Stimulated activated CD8-positive, alpha-beta memory T cell treated with anti-CD3 and anti-CD28 coated beads, Interleukin-7, amount 100 ng/mL, for 1 hour (primary cell): Measurements from ENCODE around the gene EYS.

Experiments
- DNase-seq, 2 donors: peaks; one replicate each; pipeline ENCODE4 v3.0.0-alpha.2; 2020; ENCODE audit warnings: low read depth in 2 of 2

EYS gene

DNA sequence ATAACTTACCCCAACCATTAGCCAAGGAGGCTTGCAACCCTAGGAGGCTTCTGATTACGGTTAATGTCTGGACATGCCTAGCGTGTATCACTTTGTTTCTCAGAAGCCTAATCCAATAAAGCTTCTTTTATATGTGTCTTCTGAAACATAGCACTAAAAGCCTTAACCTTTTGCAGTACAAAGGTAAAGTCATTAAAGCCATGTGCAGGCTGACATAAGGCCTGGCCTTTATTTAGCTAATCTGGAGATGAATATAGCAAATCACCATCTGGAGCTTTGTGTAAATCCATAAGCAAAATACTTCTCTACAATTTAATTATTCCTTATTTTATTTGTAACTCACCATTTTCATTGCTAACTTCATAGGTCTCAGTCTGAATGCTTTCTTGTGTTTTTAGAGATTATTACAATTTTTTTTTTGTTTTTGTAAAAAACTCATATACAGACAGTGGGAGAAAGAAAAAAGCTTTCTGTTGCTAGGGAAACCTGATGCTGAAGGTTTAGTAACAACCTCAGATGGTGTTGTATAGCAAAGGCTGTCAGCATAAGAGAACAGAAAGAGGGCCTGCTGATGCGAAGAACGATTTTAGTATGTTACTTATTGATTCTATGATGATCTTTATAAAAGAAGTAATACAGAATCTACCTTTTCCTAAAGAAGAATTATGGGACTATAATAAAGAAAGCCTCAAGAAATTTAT, at the start of gene EYS:
EYS (minus strand) TSS at position 101 of the 701 bp plus-strand sequence. CDS start 211,816 bp downstream, outside the sequence.
- no peak for DNase-seq

DNA sequence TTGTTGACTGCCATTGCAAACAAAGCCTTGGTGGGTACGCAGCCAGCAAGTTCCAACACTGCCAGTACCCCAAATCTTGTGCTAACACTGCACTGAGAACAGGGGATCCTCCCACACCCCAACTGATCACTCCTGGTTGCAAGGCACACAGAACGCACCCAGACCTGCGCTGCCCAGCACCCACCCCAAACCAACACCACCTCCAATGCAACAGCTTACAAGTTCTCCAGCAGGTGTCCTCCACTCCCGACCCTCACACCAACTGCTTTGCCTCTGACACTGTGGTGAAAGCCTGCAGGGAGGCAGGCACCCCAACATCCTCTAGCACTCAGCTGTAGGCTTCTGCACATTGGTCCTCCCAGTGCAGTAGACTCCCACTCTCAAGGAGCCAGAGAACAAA, 39.3 kb upstream of the EYS start:
- no peak for DNase-seq

DNA sequence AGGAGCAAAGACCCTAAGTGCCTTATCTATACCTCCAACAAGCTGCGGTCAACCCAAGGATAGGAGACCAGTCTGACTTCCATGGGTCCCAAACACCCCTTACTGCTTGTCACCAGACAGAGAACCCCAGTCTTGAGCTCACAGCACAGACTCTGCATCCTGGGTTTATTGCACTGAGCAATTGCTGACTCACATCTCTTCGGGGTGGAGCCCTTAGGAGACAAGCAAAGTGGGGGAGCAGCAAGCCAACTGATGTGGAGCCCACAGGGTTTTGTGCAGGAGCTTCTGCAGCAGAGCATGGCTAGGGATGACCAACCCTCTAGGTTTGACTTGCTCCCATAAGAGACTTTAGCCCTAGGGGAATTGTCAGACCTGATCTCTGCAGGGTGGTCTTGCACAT, 38.6 kb upstream of the EYS start:
- DNase-seq = no peak

DNA sequence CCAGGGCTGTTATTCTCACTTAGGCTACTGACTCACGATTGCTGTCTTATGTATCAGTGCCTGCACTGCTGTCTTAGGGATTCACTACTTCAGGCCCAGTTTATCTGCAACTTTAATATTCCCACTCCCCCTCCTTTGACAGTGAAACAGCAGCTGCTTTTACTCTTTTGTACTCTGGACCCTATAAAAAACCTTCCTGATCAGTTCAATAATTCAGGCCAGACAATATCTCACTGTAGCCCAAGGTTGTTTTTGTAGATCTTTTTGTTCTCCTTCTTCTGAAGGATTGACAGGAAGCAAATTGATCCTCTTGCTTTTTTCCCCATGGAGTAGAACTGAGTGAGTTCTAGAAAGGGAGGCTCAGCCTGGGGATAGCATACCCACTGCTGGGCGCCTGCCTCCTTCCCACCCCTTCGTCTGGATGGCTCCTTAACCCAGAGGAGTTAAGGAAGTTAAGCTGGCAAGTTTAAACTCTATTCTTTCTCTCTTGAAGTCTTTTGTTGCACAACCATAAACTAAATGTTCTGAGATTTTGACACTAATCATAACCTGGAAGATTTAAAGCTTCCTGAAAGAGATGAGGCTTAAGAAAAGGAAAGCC, 22.0 kb upstream of the EYS start:
- no peak for DNase-seq

DNA sequence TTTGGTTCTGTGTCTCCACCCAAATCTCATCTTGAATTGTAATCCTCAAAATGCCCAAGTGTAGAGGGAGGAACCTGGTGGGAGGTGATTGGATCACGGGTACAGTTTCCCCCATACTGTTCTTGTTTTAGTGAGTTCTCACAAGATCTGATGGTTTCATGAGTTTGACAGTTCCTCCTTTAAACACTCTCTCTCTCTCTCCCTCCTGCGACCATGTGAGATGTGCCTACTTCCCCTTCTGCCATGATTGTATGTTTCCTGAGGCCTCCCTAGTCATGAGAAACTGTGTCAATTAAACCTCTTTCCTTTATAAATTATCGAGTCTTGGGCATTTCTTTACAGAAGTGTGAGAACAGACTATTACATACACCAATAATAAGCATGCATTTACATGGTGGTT, 12.1 kb upstream of the EYS start:
- DNase-seq = no peak

DNA sequence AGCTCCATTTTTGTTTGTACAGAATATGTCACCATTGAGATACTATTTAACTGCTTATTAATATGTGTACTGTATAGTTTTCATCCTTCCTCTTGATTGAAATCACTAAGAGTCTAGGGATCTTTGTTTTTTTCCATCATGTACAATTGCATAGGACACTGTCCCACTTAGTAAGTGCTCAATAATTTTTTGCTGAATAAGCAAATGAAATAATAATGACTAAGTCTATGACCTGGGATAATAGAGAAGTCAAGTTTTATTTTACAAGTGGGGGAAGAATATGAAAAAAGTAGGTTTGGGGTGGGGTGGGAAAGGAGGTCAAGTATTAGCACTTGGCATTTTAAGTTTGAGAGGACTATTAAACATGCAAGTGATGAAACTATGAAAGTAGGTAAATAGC, 4.5 kb upstream of the EYS start:
- DNase-seq = no peak

DNA sequence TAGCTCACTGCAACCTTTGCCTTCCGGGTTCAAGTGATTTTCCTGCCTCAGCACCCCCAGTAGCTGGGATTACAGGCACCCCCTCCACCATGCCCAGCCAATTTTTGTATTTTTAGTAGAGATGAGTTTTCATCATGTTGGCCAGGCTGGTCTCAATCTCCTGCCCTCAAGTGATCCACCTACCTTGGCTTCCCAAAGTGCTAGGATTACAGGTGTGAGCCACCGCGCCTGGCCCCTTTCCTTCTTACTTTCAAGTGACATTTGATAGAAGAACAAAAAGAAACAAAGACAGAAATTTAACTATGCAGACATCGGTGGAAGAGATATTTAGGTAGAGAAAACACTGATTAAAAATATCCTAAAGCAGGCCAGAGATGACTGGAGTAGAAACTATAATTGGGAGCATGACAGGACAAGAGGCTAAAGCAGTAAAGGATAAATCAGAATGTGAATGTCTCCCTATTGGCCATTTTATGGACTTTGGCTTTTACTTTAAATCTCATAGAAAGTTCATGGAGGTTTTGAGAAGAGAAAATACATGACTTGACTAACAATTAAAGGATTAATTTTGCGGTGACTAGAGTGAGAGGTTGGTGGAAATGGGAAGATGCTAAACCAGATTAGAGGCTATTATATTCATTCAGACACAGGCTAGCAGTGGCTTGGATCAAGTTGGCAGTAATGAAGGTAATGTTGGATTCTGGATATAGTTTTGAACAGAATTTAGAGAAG, 2.2 kb upstream of the EYS start:
- no peak for DNase-seq

DNA sequence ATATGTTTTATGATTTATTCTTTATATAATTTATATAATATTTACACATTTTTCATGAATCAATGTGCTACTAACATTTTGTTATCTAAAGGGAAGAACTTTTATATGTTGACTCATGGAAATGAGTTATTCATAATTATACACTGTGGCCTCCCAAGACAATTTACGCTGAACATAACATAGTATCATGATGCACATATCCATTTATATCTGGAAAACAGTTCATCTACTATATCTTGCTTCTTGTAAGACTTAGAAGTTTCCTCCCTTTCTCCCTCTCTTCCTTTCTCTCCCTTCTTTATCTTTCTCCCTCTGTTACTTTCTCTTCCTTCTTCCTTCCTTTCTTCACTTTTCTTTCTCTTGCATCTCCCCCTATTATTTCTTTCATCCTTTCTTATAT, 1.1 kb upstream of the EYS start:
- DNase-seq = no peak

DNA sequence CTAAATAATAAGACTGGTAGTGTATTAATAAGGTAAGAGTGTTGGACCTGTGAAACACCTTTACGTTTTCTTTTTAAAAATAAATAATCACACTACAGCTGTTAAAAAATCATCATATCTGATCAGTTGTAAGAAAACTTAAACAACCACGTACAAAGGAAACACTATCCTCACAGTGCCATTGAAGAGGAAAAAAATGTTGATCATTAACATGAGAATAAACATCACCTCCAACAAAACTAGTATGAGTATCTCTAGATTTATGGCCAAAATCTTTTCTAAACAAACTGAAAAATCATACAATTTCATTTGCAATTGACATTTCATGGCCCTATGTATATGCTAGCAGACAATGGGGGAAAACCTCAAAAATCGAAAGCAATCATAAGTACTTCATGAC, 590 bp downstream of the EYS start:
- no peak for DNase-seq

DNA sequence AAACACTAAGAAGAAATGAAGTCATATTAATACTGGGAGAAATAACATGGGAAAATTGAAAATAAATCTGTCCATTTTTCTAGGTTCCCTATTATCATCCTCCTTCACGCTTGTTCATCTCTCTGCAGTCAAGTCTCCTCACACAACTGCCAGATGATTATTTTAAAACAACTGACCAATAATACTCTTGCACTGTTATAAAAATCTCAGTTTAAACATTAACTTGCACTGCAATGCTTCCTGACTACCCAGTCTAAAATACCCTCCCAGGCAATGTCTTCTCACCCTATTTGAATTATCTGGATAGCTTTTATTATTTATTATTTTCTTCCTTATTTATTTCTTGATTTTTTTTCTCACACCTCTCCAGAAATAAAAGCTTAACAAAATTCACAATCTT, 5.7 kb downstream of the EYS start:
- no peak for DNase-seq

DNA sequence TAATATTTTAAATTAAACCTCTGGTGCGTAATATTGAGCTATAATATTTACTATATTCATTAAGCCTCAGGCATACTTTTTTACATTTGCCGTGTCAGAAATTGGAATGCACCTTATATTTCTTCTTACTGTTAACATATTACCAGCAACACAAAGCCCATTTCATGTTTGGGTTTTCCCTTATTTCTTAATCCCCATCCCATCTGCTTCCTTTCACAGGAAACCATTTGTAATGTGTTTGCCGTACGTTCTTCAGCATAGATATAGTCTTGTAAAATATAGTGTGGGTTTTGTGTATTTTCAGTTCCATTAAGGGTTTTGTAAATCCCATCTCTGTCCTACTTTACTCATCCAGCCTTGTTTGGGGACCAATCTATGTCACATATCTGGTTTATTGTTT, 6.5 kb downstream of the EYS start:
- no peak for DNase-seq

DNA sequence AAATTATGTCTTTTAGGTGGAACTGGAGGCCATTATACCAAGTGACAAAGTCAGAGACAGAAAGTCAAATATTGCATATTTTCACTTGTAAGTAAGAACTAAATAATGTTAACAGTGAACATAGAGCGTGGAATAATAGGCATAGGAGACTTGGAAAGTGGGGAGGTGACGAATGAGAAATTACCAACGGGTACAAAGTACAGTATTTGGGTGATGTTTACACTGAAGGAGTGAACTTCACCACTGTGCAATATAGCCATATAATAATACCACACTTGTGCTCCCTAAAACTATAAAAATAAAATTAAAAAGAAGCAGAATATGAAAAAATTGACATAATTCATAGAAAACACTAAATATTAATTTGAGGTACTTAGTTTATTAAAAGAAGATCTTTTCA, 14.9 kb downstream of the EYS start:
- DNase-seq = no peak

DNA sequence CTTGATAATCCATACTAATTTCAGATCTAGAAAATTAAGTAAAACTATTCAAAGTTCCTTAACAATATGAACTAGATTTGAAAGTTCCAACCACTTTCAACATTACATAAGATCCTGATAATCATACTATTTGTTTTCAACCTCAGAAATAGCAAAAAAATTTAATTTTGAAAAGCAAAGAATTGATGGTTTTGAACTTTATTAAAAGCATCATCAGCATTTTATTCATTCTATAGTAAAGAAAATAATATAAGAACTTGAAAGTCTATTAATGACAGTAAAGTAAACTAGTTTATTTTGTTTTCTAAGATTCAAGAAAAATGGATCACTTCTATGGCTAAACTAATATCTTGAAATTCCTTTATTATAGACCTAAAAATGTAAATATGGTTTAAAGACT, 26.8 kb downstream of the EYS start:
- DNase-seq = no peak

DNA sequence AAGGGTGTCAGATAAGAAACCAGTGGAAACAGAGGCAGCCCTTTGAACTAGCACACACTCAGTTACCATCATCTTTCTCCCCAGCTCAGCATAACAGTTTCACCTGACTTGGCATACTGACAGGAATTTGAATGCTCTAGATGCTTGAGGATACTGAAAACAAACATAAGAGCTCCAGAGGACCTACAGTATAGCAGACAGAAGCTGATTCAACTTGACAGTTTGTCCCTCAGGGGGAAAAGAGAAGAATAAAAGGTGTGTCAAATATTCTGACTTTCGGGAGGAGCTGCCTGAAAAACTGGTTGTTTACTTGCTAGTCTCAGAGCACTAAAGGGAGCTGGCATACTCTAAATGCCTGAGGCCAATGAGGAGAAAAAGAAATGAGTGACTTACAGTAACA, 35.1 kb downstream of the EYS start:
- DNase-seq = no peak

DNA sequence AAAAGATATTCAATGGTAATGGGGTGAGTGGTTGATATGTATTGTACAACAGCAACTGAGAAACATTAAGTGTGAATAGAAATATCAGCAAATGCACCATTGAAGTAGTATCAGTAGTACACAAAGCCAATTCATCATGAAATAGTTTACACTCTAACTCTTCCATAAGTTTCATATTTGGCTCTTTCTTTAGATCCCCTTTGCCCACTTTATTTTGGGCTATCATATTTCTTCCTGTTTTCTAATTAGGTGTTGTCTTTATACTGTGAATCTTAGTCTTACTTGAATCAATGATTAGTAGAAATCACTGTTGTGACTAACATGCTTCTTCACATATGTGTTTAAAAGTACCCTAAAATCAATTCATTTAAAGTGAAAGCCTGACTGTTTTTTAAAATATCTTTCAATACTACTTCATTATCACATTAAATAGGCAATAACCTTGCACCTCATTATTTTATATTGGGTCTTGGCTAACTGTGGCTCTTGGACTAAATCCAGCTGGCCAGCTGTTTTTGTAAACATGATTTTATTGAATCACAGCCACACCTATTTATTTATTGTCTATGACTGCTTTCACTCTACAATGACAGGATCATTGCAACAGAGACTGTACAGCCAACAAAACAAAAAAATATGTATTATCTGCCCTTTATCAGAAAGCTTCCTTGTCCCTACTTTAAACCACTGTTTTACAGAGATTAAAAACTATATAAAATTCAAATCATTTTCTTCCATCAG, 38.9 kb downstream of the EYS start:
- DNase-seq = no peak

DNA sequence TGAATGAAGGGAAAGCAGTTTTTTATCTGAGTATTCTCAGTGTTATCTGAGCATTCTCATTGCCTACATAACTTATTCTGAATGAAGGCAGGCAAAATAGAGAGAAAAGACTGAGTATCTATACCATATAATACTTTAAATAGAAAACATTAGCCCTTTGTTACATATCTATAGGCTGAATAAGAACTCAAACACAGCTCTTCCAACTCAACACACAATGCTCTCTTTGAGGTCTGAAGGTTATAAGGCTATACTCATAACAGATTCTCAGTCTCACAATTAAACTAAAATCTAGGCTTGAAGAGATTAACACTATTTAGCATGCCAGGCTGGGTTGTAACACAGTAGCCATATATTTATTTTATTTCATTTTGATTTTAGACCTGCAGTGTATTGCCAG, 56.9 kb downstream of the EYS start:
- no peak for DNase-seq

DNA sequence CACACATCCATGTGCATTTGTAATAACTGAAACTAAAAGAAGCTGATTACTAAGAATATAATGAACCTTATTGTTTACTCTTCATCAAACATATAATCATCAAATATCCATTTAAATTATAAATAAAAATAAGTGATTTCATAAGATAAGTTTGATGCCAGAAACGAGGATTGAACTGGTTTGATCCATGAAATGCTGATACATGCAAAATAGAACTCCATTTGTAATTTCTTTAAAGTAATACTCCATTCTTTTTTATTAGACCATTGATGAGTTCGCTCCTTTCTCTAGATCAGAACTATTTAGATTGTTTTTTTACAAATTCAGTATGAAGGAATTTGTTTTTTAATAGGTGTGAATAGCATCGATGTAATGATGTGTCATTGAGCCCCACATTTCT, 57.6 kb downstream of the EYS start:
- DNase-seq = no peak

DNA sequence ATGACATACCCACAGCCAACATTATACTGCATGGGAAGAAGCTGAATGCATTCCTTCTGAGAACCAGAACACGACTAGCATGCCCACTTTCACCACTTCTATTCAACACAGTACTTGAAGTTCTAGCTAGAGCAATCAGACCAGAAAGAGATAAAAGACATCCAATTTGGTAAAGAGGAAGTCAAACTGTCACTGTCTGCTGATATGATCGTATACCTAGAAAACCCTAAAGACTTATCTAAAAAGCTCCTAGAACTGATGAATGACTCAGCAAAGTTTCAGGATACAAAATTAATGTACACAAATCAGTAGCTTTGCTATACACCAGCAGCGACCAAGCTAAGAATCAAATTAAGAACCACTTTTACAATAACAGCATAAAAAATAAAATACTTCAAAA, 60.5 kb downstream of the EYS start:
- no peak for DNase-seq

DNA sequence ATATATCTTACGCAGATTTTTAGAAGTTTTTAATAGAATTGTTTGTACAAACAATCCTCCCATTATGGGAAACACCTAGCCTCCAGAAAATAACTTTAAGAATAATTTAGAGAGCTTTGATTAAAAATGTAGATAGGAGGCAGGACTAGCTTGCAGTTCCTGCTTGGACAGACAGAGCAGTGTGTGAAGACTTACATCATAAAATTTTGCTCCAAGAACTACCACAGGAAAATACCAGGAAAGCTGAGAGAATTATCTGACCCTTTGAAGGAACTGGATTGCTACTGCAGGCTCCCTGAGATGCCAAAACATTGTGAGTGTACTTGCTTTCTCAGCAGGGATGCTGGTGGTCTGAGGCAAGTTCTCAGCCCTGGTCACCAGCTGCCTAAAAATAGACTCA, 64.2 kb downstream of the EYS start:
- no peak for DNase-seq

DNA sequence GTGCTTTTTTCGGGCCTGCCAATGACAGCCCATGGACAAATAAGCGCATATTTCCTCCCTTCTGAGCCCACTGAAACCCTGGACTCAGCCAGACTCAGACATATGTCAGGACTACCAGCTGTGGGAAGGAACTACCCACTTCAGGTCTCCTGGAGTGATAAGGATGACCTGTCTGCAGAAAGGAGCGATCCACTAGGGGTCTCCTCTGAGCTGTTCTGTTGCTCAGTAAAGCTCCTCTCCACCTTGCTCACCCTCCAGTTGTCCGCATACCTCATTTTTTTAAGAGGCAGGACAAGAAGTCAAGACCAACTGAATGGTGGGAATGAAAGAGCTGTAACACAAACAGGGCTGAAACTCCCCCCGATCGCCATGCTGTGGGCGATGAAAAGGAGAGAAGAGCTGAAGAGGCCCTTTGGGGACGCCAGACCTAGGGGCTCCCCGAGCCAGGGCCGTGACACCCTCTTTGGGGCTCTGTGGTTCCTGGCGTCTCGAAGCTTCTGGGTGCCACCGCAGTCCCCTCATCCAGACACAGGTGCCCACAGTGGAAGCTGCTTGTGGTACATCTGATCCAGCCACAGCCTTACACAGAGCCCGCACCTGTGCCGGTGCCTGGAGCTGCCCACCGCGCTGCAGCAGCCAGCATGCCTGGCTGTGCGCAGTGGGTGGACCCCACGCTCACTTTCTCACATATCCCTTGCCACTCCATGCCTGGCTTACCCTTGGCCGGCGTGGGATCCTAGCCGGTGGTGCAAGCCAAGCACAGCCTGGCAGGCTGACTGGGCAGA, 68.8 kb downstream of the EYS start:
- DNase-seq = no peak

DNA sequence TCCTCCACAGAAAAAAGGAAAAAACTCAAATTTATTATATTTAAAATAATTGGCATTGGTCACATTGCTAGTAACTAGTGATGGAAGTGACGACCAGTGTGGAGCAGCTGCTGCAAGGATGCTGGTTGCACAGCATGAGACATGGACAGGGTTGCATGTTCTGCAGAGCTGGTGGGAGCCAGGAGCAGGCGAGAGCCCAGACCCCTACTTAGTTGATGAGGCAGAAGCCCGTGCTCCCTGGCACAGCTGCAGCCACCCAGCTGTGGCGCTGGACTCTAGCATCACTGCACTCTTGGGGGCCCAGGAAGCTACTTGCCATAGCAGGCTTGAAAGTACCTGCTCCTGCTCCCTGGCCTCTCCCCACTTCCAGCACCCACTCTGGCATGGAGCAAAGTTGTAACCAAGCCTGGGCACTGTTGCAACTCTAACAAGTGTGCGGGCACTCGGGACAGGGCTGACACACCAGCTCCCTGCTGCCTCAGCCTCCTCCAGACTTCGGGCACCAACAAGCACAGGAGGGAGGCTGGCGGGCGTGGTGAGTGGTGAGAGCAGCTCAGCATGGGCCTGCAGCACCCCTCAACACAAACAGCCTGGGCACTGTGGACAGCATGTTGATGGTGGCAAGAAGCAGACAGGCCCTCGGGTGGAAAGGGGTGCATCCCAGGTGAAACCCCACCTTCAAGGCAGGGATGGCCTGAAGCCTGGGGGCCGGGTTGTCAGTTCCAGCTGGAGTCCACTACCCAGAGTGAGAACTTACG, 69.6 kb downstream of the EYS start:
- no peak for DNase-seq
